ENCODE results near the gene ST7.

DNA sequence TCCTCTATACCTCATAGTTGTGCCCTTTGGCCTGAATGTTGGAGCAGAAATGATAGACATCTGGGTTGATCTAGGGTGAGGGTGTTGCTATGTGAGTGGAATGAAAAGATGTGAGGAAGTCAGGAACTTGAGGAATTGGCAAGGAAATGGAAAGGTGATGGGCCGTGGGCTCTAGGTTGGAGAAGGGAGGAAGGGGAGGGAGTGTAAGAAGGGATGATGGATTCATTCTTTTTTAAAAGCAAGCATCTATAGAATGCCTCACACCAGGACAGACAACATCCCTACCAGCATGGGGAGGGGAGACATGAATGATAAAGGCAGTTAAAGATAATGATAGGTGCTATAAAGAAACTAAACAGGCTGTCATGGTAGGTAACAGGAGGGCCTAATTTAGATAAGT lies 201.4 kb downstream of the ST7 start:
- no peak for TF ChIP-seq POLR2AphosphoS5 (IDR thresholded peaks at IDR 0.05)
- TF ChIP-seq, protein P1, sequence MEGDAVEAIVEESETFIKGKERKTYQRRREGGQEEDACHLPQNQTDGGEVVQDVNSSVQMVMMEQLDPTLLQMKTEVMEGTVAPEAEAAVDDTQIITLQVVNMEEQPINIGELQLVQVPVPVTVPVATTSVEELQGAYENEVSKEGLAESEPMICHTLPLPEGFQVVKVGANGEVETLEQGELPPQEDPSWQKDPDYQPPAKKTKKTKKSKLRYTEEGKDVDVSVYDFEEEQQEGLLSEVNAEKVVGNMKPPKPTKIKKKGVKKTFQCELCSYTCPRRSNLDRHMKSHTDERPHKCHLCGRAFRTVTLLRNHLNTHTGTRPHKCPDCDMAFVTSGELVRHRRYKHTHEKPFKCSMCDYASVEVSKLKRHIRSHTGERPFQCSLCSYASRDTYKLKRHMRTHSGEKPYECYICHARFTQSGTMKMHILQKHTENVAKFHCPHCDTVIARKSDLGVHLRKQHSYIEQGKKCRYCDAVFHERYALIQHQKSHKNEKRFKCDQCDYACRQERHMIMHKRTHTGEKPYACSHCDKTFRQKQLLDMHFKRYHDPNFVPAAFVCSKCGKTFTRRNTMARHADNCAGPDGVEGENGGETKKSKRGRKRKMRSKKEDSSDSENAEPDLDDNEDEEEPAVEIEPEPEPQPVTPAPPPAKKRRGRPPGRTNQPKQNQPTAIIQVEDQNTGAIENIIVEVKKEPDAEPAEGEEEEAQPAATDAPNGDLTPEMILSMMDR (IDR thresholded peaks at IDR 0.05) = no peak

All from sigmoid colon (tissue), 4 donors.